ENCODE measurements around the gene MT1G. TPM values are rescaled to one million over a fixed set of nuclear protein-coding genes. Genes with fewer than 3 reads are reported as not detected.

The MT1G gene
- total RNA-seq, 1 experiment from 2014 or later: not detected

DNA sequence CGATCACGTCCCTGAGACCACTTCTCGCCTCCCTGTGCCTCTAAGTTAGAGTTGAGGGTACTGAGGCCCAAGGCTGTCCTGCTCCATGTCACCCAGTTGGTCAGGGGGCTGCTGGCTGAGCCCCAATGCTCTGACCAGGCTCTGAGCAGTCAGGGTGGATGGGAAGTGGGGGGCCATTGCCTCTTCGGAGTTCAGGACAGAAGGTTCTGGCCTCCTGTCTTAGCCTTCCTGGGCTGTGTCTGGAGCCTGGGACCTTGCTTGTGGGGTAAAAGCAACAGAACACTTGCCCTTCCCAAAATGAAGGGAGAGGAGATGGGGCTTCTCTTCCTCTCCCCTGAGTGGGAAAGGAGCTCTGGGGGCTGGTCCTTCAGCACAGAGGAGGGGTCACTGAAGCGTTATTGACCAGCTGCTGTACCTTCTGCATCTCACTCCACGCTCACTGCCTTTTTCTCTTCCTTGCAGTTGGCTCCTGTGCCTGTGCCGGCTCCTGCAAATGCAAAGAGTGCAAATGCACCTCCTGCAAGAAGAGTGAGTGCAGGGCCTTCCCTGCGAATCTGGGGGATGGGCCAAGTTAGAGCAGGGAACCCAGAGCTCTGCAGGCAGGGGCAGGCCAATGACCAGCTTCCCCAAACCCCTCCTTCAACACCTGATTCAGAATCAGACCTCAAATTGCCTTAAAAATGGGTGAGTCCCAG lies 15.0 kb upstream of the MT1G start:
- Mint-ChIP-seq H3K9me3 (ENCODE audit: unreplicated experiment) (no peaks in the 10 kb centered on the region), H3K27ac (ENCODE audit: low read depth, unreplicated experiment) (no peak overlapping the region), H3K4me3 (ENCODE audit: unreplicated experiment) (peak overlapping the region; percentile 70), H3K27me3 (ENCODE audit: insufficient read depth, unreplicated experiment) (no peaks in the 10 kb centered on the region), H3K4me1 (ENCODE audit: insufficient read depth, unreplicated experiment) (peaks cover 26% of the 10 kb centered on the region), H3K36me3 (ENCODE audit: insufficient read depth, unreplicated experiment) (peaks cover 21% of the 10 kb centered on the region)
- POLR2A ChIA-PET: interaction anchor here (0.5 to 14.3 kb wide), 40 partner anchors 10 to 1127 kb away, joined by 3 to 793 read pairs (median 5); partner anchors contain the start of genes BBS2, MT1B, MT1E and MT1F
- TF ChIP-seq, protein P1, sequence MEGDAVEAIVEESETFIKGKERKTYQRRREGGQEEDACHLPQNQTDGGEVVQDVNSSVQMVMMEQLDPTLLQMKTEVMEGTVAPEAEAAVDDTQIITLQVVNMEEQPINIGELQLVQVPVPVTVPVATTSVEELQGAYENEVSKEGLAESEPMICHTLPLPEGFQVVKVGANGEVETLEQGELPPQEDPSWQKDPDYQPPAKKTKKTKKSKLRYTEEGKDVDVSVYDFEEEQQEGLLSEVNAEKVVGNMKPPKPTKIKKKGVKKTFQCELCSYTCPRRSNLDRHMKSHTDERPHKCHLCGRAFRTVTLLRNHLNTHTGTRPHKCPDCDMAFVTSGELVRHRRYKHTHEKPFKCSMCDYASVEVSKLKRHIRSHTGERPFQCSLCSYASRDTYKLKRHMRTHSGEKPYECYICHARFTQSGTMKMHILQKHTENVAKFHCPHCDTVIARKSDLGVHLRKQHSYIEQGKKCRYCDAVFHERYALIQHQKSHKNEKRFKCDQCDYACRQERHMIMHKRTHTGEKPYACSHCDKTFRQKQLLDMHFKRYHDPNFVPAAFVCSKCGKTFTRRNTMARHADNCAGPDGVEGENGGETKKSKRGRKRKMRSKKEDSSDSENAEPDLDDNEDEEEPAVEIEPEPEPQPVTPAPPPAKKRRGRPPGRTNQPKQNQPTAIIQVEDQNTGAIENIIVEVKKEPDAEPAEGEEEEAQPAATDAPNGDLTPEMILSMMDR (IDR thresholded peaks at IDR 0.05; ENCODE audit: unreplicated experiment): no peak
- no peak for DNase-seq (ENCODE audit: unreplicated experiment)
- TSS peak; percentile 89 for BruUV-seq (replicated peaks)
- intact Hi-C loops (cut with micrococcal nuclease): no loop called here
- CTCF ChIA-PET: interaction anchor here (0.6 to 2.1 kb wide), 7 partner anchors 15 to 106 kb away, joined by 3 to 12 read pairs (median 4); no protein-coding TSS in a partner anchor

DNA sequence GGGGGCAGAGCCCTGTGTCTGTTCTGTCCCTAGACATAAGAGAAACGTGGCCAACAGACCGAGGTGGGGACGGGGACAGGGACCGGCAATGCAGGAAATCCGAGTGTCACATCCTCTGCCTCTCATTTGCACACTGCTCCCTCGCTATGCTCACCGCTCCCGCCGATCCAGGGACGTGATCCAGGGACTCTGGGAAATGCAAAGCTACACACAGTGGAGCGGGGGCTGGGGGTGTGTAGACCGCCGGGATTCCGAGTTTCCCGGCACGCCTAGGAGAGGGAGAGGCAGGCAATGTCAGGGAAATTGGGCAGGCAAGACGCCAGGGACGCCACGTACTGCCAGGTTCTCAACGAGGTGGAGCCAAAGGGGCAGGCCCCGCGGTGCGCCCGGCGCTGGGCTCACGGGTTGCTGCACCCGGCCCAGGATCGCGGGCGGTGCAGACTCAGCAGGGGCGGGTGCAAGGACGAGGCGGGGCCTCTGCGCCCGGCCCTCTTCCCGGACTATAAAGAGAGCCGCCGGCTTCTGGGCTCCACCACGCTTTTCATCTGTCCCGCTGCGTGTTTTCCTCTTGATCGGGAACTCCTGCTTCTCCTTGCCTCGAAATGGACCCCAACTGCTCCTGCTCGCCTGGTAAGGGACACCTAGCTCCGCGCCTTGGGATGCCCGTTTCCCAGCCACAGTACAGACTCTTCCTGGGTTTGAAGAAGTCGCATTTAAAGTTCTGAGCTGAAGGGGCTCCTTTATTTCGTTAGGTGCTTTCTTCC lies 14.3 kb upstream of the MT1G start, which contains the start of gene MT1X:
MT1X (plus strand) TSS at position 532 of the 764 bp plus-strand sequence; CDS start at position 603, 71 bp downstream.
- Mint-ChIP-seq H3K4me3 (ENCODE audit: unreplicated experiment) (peak within 1 kb of the TSS; percentile 70), H3K27ac (ENCODE audit: low read depth, unreplicated experiment) (peak within 1 kb of the TSS; percentile 67), H3K9me3 (ENCODE audit: unreplicated experiment) (no peaks in the 10 kb centered on the region), H3K36me3 (ENCODE audit: insufficient read depth, unreplicated experiment) (peaks cover 21% of the 10 kb centered on the region), H3K27me3 (ENCODE audit: insufficient read depth, unreplicated experiment) (no peaks in the 10 kb centered on the region), H3K4me1 (ENCODE audit: insufficient read depth, unreplicated experiment) (peaks cover 26% of the 10 kb centered on the region)
- peak; percentile 95 for DNase-seq (ENCODE audit: unreplicated experiment)
- BruUV-seq (replicated peaks): no TSS peak
- ChIA-PET CTCF (interaction anchor here (0.6 to 2.1 kb wide), 7 partner anchors 16 to 537 kb away, joined by 3 to 12 read pairs (median 3); no protein-coding TSS in a partner anchor), POLR2A (interaction anchor here (0.7 to 14.3 kb wide), 34 partner anchors 9 to 1128 kb away, joined by 3 to 793 read pairs (median 6); partner anchors contain the start of genes BBS2, MT1E, MT1F and MT2A)
- TF ChIP-seq, protein P1 (IDR thresholded peaks at IDR 0.05; ENCODE audit: unreplicated experiment): no peak
- intact Hi-C loops (cut with micrococcal nuclease): no loop called here

DNA sequence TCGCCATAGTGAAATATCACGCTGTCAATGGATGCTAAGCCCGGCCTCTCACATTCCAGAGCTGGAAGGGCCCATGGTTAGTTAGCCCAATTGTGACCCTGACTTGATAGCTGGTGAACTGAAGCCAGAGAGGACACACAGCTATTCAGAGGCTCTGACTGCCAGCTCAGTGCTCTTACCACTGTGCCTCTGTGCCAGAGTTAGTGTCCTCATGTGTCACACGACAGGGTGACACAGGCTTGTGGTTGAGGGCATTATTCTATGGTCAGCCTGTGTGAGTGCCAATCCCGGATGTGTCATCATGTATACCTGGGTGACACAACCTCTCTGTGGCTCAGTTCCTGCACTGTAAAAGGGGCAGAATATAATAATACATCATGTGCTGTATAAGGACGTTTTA lies 12.0 kb upstream of the MT1G start:
- Mint-ChIP-seq H3K27me3 (ENCODE audit: insufficient read depth, unreplicated experiment) (no peaks in the 10 kb centered on the region), H3K36me3 (ENCODE audit: insufficient read depth, unreplicated experiment) (peaks cover 15% of the 10 kb centered on the region), H3K27ac (ENCODE audit: low read depth, unreplicated experiment) (no peak overlapping the region), H3K4me3 (ENCODE audit: unreplicated experiment) (no peak overlapping the region), H3K9me3 (ENCODE audit: unreplicated experiment) (no peaks in the 10 kb centered on the region), H3K4me1 (ENCODE audit: insufficient read depth, unreplicated experiment) (peaks cover 26% of the 10 kb centered on the region)
- TF ChIP-seq, protein P1 (IDR thresholded peaks at IDR 0.05; ENCODE audit: unreplicated experiment): no peak
- intact Hi-C loops (cut with micrococcal nuclease): no loop called here
- BruUV-seq (replicated peaks): no TSS peak
- POLR2A ChIA-PET: interaction anchor here (0.5 to 14.3 kb wide), 8 partner anchors 10 to 161 kb away, joined by 3 to 793 read pairs (median 4); partner anchors contain the start of genes BBS2, MT1E and MT2A
- DNase-seq (ENCODE audit: unreplicated experiment): no peak
- CTCF ChIA-PET: interaction anchor here (0.6 to 1.4 kb wide), 5 partner anchors 15 to 74 kb away, joined by 3 to 4 read pairs (median 3); no protein-coding TSS in a partner anchor
